Lung (tissue), 12 donors: ENCODE data around the gene IGSF11. TPM values are rescaled to one million over a fixed set of nuclear protein-coding genes. Genes with fewer than 3 reads are reported as not detected.

Source experiments
- ATAC-seq: fragments of 200-7000 bp; cut with Tn5 transposase; one replicate; pipeline ENCODE4 v1.9.1; 2020; ENCODE audit warnings: moderate number of reproducible peaks; ENCODE audit not compliant: insufficient read depth, low FRiP score
- DNase-seq, 3 donors: peaks; one replicate each; pipeline ENCODE4 v3.0.0-alpha.2; 2013 to 2017
- H3K27ac ChIP-seq, 2 donors: one replicate each; pipeline ENCODE4 v1.5.1; 2013; ENCODE audit warnings: mild to moderate bottlenecking in 2 of 2, moderate library complexity in 2 of 2, control low read depth in 1 of 2, inconsistent platforms in 1 of 2, low read depth in 1 of 2, low read length in 1 of 2
- H3K27me3 ChIP-seq, 3 donors: one replicate each; pipeline ENCODE4 v1.5.1; 2013; ENCODE audit warnings: low read length in 2 of 3; ENCODE audit not compliant: control insufficient read depth in 3 of 3, insufficient read depth in 3 of 3
- H3K36me3 ChIP-seq, 4 donors: one replicate each; pipeline ENCODE4 v1.5.1; 2013; ENCODE audit warnings: low read length in 4 of 4, mild to moderate bottlenecking in 1 of 4, moderate library complexity in 1 of 4; ENCODE audit not compliant: control insufficient read depth in 4 of 4, insufficient read depth in 4 of 4
- H3K4me1 ChIP-seq, 5 donors: one replicate each; pipeline ENCODE4 v1.5.1; 2013; ENCODE audit warnings: low read length in 5 of 5, mild to moderate bottlenecking in 2 of 5, moderate library complexity in 1 of 5; ENCODE audit not compliant: control insufficient read depth in 5 of 5, insufficient read depth in 5 of 5
- H3K4me3 ChIP-seq: one replicate; pipeline ENCODE4 v1.5.1; 2013; ENCODE audit warnings: mild to moderate bottlenecking, control low read depth, moderate library complexity
- H3K9ac ChIP-seq, 2 donors: one replicate each; pipeline ENCODE4 v1.5.1; 2013; ENCODE audit warnings: low read length in 2 of 2, control low read depth in 1 of 2; ENCODE audit not compliant: insufficient read depth in 1 of 2
- H3K9me3 ChIP-seq, 4 donors: one replicate each; pipeline ENCODE4 v1.5.1; 2013; ENCODE audit warnings: low read length in 3 of 4, mild to moderate bottlenecking in 1 of 4, moderate library complexity in 1 of 4; ENCODE audit not compliant: control insufficient read depth in 4 of 4, insufficient read depth in 3 of 4
- WGBS, 2 donors: extraction: QIAGEN DNeasy Blood & Tissue Kit; methylation state at CpG; one replicate each; pipeline ENCODE4 v1.1.7; 2013; 5-methylcytosine and 5-hydroxymethylcytosine counted together
- polyA plus RNA-seq, 2 donors: library from polyadenylated mRNA; stranded (reverse); fragments of 200-250 nt; gene quantifications; one replicate each; pipeline ENCODE4 v1.2.1, GENCODE V29; 2013
- total RNA-seq, 2 donors: library from RNA; depleted of rRNA in 1 of 2; stranded (reverse); fragments of >200 nt in 1 of 2; gene quantifications; one replicate each; pipeline ENCODE4 v1.2.1, GENCODE V29; 2014 to 2021
- TF ChIP-seq, protein P1 (sequence below): IDR thresholded peaks from 2 replicates; pipeline ENCODE4 v1.5.1; 2012; ENCODE audit warnings: mild to moderate bottlenecking; ENCODE audit errors: control extremely low read depth, extremely low read depth
- donor health status: control.
- donor health status: control.
- donor health status: Bipolar disorder and iron deficiency.
- donor health status: healthy.
- donor health status: DM: yes; HTN: yes; CAD: no.

IGSF11 gene
- total and polyA plus RNA-seq, 4 donors = 0.07 to 0.94 (median 0.45) TPM

- 55 to 71% methylated on average over 1 of the region's 1 CpG for WGBS, 2 donors
- H3K4me3 ChIP-seq = no peak overlapping the region
- TF ChIP-seq, protein P1, sequence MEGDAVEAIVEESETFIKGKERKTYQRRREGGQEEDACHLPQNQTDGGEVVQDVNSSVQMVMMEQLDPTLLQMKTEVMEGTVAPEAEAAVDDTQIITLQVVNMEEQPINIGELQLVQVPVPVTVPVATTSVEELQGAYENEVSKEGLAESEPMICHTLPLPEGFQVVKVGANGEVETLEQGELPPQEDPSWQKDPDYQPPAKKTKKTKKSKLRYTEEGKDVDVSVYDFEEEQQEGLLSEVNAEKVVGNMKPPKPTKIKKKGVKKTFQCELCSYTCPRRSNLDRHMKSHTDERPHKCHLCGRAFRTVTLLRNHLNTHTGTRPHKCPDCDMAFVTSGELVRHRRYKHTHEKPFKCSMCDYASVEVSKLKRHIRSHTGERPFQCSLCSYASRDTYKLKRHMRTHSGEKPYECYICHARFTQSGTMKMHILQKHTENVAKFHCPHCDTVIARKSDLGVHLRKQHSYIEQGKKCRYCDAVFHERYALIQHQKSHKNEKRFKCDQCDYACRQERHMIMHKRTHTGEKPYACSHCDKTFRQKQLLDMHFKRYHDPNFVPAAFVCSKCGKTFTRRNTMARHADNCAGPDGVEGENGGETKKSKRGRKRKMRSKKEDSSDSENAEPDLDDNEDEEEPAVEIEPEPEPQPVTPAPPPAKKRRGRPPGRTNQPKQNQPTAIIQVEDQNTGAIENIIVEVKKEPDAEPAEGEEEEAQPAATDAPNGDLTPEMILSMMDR = no peak
- H3K9ac ChIP-seq = no peak overlapping the region
- ATAC-seq (no peak), DNase-seq (peak in 2 of 3 donors; percentile 37 to 44)
- no peak overlapping the region for H3K27ac ChIP-seq
- no peaks in the 10 kb centered on the region for H3K36me3 ChIP-seq
- no peaks in the 10 kb centered on the region for H3K27me3 ChIP-seq
- peaks cover 0 to 22% (median 0%) of the 10 kb centered on the region in 5 donors for H3K4me1 ChIP-seq
- no peaks in the 10 kb centered on the region for H3K9me3 ChIP-seq
These were observed 92.0 kb downstream of the IGSF11 start for GRCh38 chr3:118942671-118943070.

- no peak overlapping the region for H3K27ac ChIP-seq
- H3K4me1 ChIP-seq = peaks cover 0 to 22% (median 0%) of the 10 kb centered on the region in 5 donors
- H3K9ac ChIP-seq = no peak overlapping the region
- H3K4me3 ChIP-seq = no peak overlapping the region
- H3K36me3 ChIP-seq = no peaks in the 10 kb centered on the region
- peak in 1 of 3 donors; percentile 28 for DNase-seq
- 75 to 91% methylated on average over 3 of the region's 3 CpGs for WGBS, 2 donors
- no peak for ATAC-seq
- TF ChIP-seq, protein P1 = no peak
- no peaks in the 10 kb centered on the region for H3K9me3 ChIP-seq
- no peaks in the 10 kb centered on the region for H3K27me3 ChIP-seq
These were observed 92.5 kb downstream of the IGSF11 start for GRCh38 chr3:118942195-118942594.

DNA sequence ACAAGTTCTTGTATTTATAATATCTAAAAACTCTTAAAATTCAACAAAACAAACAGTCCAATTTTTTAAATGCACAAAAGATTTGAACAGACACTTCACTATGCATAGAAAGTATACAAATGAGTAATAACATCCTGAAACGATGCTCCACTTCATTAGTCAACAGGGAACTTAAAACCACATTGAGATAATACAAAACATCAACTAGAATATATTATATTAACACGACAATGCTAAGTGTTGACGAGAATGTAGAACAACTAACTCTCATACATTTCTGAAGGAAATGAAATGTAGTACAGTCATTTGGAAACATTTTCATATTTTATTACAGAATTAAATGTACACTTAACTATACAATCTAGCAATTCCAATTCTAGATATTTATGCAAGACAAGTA lies 93.4 kb downstream of the IGSF11 start:
- Histone ChIP-seq H3K9ac (no peak overlapping the region), H3K36me3 (no peaks in the 10 kb centered on the region), H3K4me3 (no peak overlapping the region), H3K9me3 (no peaks in the 10 kb centered on the region), H3K4me1 (peaks cover 0 to 22% (median 0%) of the 10 kb centered on the region in 5 donors), H3K27ac (no peak overlapping the region), H3K27me3 (no peaks in the 10 kb centered on the region)
- DNase-seq = no peak
- ATAC-seq = no peak
- TF ChIP-seq, protein P1 = no peak
- WGBS, 2 donors = 73 to 82% methylated on average over 3 of the region's 3 CpGs
